Ishikawa (cell line): ENCODE data around the gene CLASRP.

Source experiments
- CEBPB ChIP-seq: IDR thresholded peaks from 2 replicates; pipeline ENCODE4 v1.6.1; 2012
- CREB1 ChIP-seq: IDR thresholded peaks from 2 replicates; pipeline ENCODE4 v1.6.1; 2012; ENCODE audit warnings: low read depth
- EGR1 ChIP-seq: IDR thresholded peaks from 2 replicates; pipeline ENCODE4 v1.6.1; 2012
- EP300 ChIP-seq: IDR thresholded peaks from 2 replicates; pipeline ENCODE4 v1.6.1; 2012; ENCODE audit warnings: borderline replicate concordance
- FOXM1 ChIP-seq: IDR thresholded peaks from 2 replicates; pipeline ENCODE4 v1.6.1; 2012; ENCODE audit warnings: low read depth, borderline replicate concordance
- NFIC ChIP-seq: IDR thresholded peaks from 2 replicates; pipeline ENCODE4 v1.6.1; 2012
- RAD21 ChIP-seq: IDR thresholded peaks from 2 replicates; pipeline ENCODE4 v1.6.1; 2012; ENCODE audit warnings: low read depth
- TAF1 ChIP-seq: IDR thresholded peaks from 2 replicates; pipeline ENCODE4 v1.6.1; 2012; ENCODE audit warnings: low read depth, mild to moderate bottlenecking
- TCF12 ChIP-seq: IDR thresholded peaks from 2 replicates; pipeline ENCODE4 v1.6.1; 2012; ENCODE audit warnings: low read depth
- TEAD4 ChIP-seq: IDR thresholded peaks from 2 replicates; pipeline ENCODE4 v1.6.1; 2012
- YY1 ChIP-seq: IDR thresholded peaks from 2 replicates; pipeline ENCODE4 v1.6.1; 2012; ENCODE audit warnings: low read depth
- ZBTB7A ChIP-seq: IDR thresholded peaks from 2 replicates; pipeline ENCODE4 v1.6.1; 2012; ENCODE audit warnings: low read depth
- TF ChIP-seq, protein P1 (sequence below): IDR thresholded peaks from 2 replicates; pipeline ENCODE4 v1.6.1; 2012; ENCODE audit warnings: low read depth, mild to moderate bottlenecking
- TF ChIP-seq, protein P2 (sequence below): IDR thresholded peaks from 2 replicates; pipeline ENCODE4 v1.6.1; 2012
- TF ChIP-seq, protein P3 (sequence below): IDR thresholded peaks from 2 replicates; pipeline ENCODE4 v1.6.1; 2012

The CLASRP gene

DNA sequence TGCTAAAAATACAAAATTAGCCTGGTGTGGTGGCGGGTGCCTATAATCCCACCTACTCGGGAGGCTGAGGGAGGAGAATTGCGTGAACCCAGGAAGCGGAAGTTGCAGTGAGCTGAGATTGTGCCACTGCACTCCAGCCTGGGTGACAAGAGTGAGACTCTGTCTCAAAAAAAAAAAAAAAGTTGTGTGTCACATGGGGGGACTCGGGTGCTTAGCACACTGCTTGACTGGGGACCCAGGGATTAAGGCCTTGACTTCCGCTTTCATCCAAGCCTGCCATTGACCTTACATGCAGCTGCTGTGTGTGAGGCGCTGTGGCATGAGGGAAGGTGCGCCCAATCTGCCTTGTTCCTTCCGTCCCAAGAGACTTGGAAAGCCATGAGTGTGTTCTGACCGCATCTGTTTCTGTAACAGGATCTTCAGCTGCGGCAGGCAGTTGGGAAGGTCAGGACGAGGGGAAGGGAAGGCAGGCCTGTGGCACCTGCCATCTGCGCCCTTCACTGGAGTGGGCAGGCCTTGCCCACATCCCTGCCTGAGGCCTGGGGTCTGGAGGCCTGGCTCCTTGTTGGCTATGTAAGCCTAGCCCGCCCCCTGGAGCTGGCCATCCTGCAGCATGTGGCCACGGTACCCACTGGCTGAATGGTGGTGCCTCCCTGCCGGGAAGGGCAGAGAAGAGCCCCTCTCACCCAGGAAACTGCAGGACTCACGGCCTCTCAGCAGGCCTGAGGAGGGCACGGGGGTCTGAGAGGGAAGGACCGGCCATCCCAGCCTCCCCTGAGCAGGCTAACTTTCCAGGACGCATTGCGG lies 77.2 kb downstream of the CLASRP start:
- TF ChIP-seq, protein P1, sequence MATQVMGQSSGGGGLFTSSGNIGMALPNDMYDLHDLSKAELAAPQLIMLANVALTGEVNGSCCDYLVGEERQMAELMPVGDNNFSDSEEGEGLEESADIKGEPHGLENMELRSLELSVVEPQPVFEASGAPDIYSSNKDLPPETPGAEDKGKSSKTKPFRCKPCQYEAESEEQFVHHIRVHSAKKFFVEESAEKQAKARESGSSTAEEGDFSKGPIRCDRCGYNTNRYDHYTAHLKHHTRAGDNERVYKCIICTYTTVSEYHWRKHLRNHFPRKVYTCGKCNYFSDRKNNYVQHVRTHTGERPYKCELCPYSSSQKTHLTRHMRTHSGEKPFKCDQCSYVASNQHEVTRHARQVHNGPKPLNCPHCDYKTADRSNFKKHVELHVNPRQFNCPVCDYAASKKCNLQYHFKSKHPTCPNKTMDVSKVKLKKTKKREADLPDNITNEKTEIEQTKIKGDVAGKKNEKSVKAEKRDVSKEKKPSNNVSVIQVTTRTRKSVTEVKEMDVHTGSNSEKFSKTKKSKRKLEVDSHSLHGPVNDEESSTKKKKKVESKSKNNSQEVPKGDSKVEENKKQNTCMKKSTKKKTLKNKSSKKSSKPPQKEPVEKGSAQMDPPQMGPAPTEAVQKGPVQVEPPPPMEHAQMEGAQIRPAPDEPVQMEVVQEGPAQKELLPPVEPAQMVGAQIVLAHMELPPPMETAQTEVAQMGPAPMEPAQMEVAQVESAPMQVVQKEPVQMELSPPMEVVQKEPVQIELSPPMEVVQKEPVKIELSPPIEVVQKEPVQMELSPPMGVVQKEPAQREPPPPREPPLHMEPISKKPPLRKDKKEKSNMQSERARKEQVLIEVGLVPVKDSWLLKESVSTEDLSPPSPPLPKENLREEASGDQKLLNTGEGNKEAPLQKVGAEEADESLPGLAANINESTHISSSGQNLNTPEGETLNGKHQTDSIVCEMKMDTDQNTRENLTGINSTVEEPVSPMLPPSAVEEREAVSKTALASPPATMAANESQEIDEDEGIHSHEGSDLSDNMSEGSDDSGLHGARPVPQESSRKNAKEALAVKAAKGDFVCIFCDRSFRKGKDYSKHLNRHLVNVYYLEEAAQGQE, result no peak
- no peak for TF ChIP-seq EP300
- TF ChIP-seq, protein P2, sequence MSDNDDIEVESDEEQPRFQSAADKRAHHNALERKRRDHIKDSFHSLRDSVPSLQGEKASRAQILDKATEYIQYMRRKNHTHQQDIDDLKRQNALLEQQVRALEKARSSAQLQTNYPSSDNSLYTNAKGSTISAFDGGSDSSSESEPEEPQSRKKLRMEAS, result no peak
- TF ChIP-seq NFIC, result no peak
- no peak for TF ChIP-seq CREB1
- no peak for TF ChIP-seq TAF1
- TF ChIP-seq EGR1, result no peak
- TF ChIP-seq CEBPB, result no peak
- TF ChIP-seq, protein P3, sequence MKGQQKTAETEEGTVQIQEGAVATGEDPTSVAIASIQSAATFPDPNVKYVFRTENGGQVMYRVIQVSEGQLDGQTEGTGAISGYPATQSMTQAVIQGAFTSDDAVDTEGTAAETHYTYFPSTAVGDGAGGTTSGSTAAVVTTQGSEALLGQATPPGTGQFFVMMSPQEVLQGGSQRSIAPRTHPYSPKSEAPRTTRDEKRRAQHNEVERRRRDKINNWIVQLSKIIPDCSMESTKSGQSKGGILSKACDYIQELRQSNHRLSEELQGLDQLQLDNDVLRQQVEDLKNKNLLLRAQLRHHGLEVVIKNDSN, result no peak
- no peak for TF ChIP-seq ZBTB7A
- TF ChIP-seq FOXM1, result no peak
- TF ChIP-seq YY1, result no peak
- no peak for TF ChIP-seq TEAD4

DNA sequence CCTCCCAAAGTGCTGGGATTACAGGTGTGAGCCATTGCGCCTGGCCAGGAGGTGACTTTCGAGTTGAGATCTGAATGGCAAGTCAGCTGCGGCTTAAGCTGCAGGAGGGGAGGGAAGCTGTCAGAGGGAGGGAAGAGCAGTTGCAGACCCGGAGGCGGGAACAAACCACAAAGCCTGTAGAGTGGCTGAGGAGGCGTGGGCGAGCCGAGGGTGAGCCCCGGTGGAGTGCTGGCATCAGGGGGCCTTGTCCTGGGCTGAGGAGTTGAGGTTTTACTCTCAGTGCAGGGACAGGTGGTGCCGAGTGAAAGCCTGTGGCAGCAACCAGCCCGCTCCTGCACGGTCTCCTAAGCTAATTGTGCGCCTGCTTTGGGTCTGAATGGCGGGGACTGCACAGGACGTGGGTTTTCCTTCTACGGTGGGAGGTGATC lies 78.3 kb downstream of the CLASRP start:
- no peak for TF ChIP-seq TCF12
- TF ChIP-seq, protein P2, result no peak
- TF ChIP-seq CREB1, result no peak
- no peak for TF ChIP-seq ZBTB7A
- TF ChIP-seq, protein P1, result no peak
- TF ChIP-seq TAF1, result no peak
- TF ChIP-seq, protein P3, result no peak
- no peak for TF ChIP-seq FOXM1
- TF ChIP-seq CEBPB, result no peak
- TF ChIP-seq EGR1, result no peak
- TF ChIP-seq NFIC, result no peak
- no peak for TF ChIP-seq RAD21
- TF ChIP-seq YY1, result no peak
- no peak for TF ChIP-seq EP300
- no peak for TF ChIP-seq TEAD4

GRCh38 chr19:45117671-45118070 lies 78.8 kb downstream of the CLASRP start:
- TF ChIP-seq ZBTB7A (no peak), CREB1 (no peak), EGR1 (no peak)

DNA sequence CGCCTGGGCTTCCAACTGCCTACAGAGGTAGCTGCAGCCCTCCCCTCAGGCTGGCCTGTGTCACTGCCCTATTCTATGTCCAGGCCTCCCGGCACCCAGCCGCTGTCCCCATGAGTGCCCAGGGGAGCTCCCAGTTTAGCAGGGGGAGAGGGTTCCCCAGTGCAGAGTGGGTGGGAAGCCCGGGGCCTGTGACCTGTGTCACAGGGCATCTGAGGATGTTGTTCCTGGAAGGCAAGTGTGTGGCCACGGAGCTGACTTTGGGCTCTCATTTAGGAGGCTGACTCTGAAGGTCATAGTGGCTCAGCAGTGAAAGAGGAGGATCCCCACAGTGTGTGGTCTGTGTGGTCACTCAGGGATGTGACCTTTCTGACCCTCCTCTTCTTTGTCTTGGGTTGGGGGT lies 79.3 kb downstream of the CLASRP start:
- TF ChIP-seq TAF1, result no peak
- no peak for TF ChIP-seq TCF12

- TF ChIP-seq CEBPB (no peak), NFIC (no peak), EP300 (no peak), TAF1 (no peak), YY1 (no peak), FOXM1 (no peak), TCF12 (no peak), RAD21 (no peak)
- TF ChIP-seq, protein P3, result no peak
- TF ChIP-seq, protein P1, result no peak
- TF ChIP-seq, protein P2, result no peak
These were observed 80.7 kb downstream of the CLASRP start for GRCh38 chr19:45119582-45119981.
